H1 (cell line): ENCODE data around the gene ARPP19. TPM values are rescaled to one million over a fixed set of nuclear protein-coding genes. Genes with fewer than 3 reads are reported as not detected.

ENCODE experiments used
- CTCF ChIA-PET: fragments of 300-600 bp; sonication (Branson Sonifier 250); formaldehyde crosslinking; loops from one replicate; lab custom pipeline; 2021; ENCODE audit not compliant: partially characterized antibody; lab: Charles Lee
- POLR2A ChIA-PET: fragments of 300-600 bp; sonication (Branson Sonifier 250); formaldehyde crosslinking; loops from one replicate; lab custom pipeline; 2021; ENCODE audit warnings: inconsistent platforms; ENCODE audit not compliant: partially characterized antibody; lab: Charles Lee
- DNase-seq, 2 experiments: peaks; one replicate each; pipeline versions ENCODE4 v3.0.0 to v3.0.0-alpha.2; 2010 to 2022; ENCODE audit warnings: low spot score in 2 of 2, low read depth in 1 of 2, mixed read lengths in 1 of 2
- FAIRE-seq: peaks from 2 replicates; lab custom pipeline; 2011; peaks lifted over from hg19 to GRCh38; lab: Jason Lieb, UNC
- H2AFZ ChIP-seq: 2 replicates; pipeline ENCODE4 v1.8.1; 2012; ENCODE audit warnings: low read length, inconsistent platforms
- H2AK5ac ChIP-seq: 2 replicates; pipeline ENCODE4 v1.6.1; 2013; ENCODE audit warnings: low read depth, low read length
- H2BK120ac ChIP-seq: replicated peaks from 2 replicates; pipeline ENCODE3; 2013; ENCODE audit warnings: low read depth, low read length, inconsistent platforms
- H2BK12ac ChIP-seq: 2 replicates; pipeline ENCODE4 v1.6.1; 2013; ENCODE audit warnings: low read depth, low read length
- H2BK15ac ChIP-seq: 2 replicates; pipeline ENCODE4 v1.6.1; 2013; ENCODE audit warnings: low read length
- H2BK20ac ChIP-seq: 2 replicates; pipeline ENCODE4 v1.6.1; 2013; ENCODE audit warnings: low read length
- H2BK5ac ChIP-seq: 2 replicates; pipeline ENCODE4 v1.6.1; 2013; ENCODE audit warnings: low read depth, low read length
- H3K14ac ChIP-seq: 2 replicates; pipeline ENCODE4 v1.6.1; 2013; ENCODE audit warnings: inconsistent platforms; ENCODE audit not compliant: insufficient read length
- H3K18ac ChIP-seq: 2 replicates; pipeline ENCODE4 v1.6.1; 2013; ENCODE audit warnings: low read length; ENCODE audit errors: extremely low read depth
- H3K23ac ChIP-seq: 2 replicates; pipeline ENCODE4 v1.6.1; 2013; ENCODE audit warnings: inconsistent platforms; ENCODE audit not compliant: insufficient read length
- H3K23me2 ChIP-seq: 2 replicates; pipeline ENCODE4 v1.6.1; 2013; ENCODE audit warnings: low read depth, low read length
- H3K27ac ChIP-seq: 2 replicates; pipeline ENCODE4 v1.6.1; 2011; ENCODE audit warnings: low read depth, low read length, inconsistent platforms
- H3K27me3 ChIP-seq, 4 experiments: replicated peaks in 1 of 4; 1 replicate in 1 of 4; 2 replicates in 3 of 4; pipeline versions ENCODE4 v1.6.1 to v1.8.1; 2011 to 2013; ENCODE audit warnings: low read length in 3 of 4, mild to moderate bottlenecking in 3 of 4, inconsistent platforms in 2 of 4, mixed read lengths in 2 of 4, moderate library complexity in 1 of 4; ENCODE audit not compliant: control insufficient read depth in 3 of 4, insufficient read depth in 3 of 4; ENCODE audit errors: extremely low read depth in 1 of 4
- H3K36me3 ChIP-seq, 4 experiments: 2 replicates each; pipeline versions ENCODE4 v1.6.1 to v1.8.1; 2011 to 2013; ENCODE audit warnings: mild to moderate bottlenecking in 4 of 4, low read length in 3 of 4, moderate library complexity in 2 of 4, control low read depth in 1 of 4, inconsistent platforms in 1 of 4; ENCODE audit not compliant: insufficient read depth in 4 of 4, control insufficient read depth in 2 of 4
- H3K4ac ChIP-seq: replicated peaks from 2 replicates; pipeline ENCODE3; 2013; ENCODE audit warnings: low read length, low read depth, mixed read lengths, inconsistent platforms; ENCODE audit not compliant: insufficient read length
- H3K4me1 ChIP-seq, 4 experiments: replicated peaks in 1 of 4; 1 replicate in 1 of 4; 2 replicates in 3 of 4; pipeline versions ENCODE4 v1.6.1 to v1.8.1; 2011 to 2013; ENCODE audit warnings: low read length in 3 of 4, inconsistent platforms in 2 of 4, mixed read lengths in 1 of 4; ENCODE audit not compliant: insufficient read depth in 4 of 4, control insufficient read depth in 3 of 4
- H3K4me2 ChIP-seq, 2 experiments: 2 replicates each; pipeline versions ENCODE4 v1.6.1 to v1.8.1; 2011 to 2013; ENCODE audit warnings: low read depth in 2 of 2, low read length in 2 of 2, control low read depth in 1 of 2, inconsistent platforms in 1 of 2, mild to moderate bottlenecking in 1 of 2; ENCODE audit not compliant: insufficient read depth in 1 of 2
- H3K4me3 ChIP-seq, 4 experiments: fragments of 200-600, 300-600 bp in 1 of 4; sonication (generic), shearing (Covaris generic), sonication (Bioruptor Twin) in 1 of 4; 2 replicates each; pipeline versions ENCODE4 v1.5.1 to v1.8.1; 2011 to 2016; ENCODE audit warnings: low read length in 4 of 4, low read depth in 3 of 4, control low read depth in 2 of 4, inconsistent platforms in 2 of 4, mild to moderate bottlenecking in 2 of 4, mixed read lengths in 1 of 4, moderate library complexity in 1 of 4; ENCODE audit not compliant: insufficient read depth in 2 of 4; ENCODE audit errors: extremely low read depth in 1 of 4
- H3K56ac ChIP-seq: replicated peaks from 2 replicates; pipeline ENCODE3; 2013; ENCODE audit warnings: low read depth, mild to moderate bottlenecking, mixed read lengths, low read length, inconsistent platforms; ENCODE audit not compliant: insufficient read length
- H3K79me1 ChIP-seq: 2 replicates; pipeline ENCODE4 v1.6.1; 2013; ENCODE audit warnings: low read depth, low read length, control low read depth
- H3K79me2 ChIP-seq, 2 experiments: 2 replicates each; pipeline versions ENCODE4 v1.6.1 to v1.8.1; 2012 to 2013; ENCODE audit warnings: low read length in 2 of 2, mild to moderate bottlenecking in 2 of 2, inconsistent platforms in 1 of 2; ENCODE audit not compliant: insufficient read depth in 2 of 2, control insufficient read depth in 1 of 2
- H3K9ac ChIP-seq, 4 experiments: replicated peaks in 1 of 4; 1 replicate in 1 of 4; 2 replicates in 3 of 4; pipeline versions ENCODE4 v1.6.1 to v1.8.1; 2011 to 2013; ENCODE audit warnings: low read depth in 3 of 4, low read length in 3 of 4, control low read depth in 2 of 4, mild to moderate bottlenecking in 2 of 4, moderate library complexity in 2 of 4, inconsistent platforms in 1 of 4; ENCODE audit errors: extremely low read depth in 1 of 4
- H3K9me3 ChIP-seq, 2 experiments: 2 replicates each; pipeline versions ENCODE4 v1.6.1 to v1.8.1; 2012 to 2013; ENCODE audit warnings: mild to moderate bottlenecking in 2 of 2, moderate library complexity in 2 of 2, control low read depth in 1 of 2, inconsistent platforms in 1 of 2, low read depth in 1 of 2, low read length in 1 of 2, mixed read lengths in 1 of 2; ENCODE audit not compliant: insufficient read depth in 2 of 2
- H4K20me1 ChIP-seq, 2 experiments: replicated peaks in 1 of 2; 2 replicates each; pipeline versions ENCODE3 to v1.8.1; 2011 to 2013; ENCODE audit warnings: inconsistent platforms in 2 of 2, low read length in 2 of 2, mild to moderate bottlenecking in 1 of 2; ENCODE audit not compliant: insufficient read depth in 2 of 2, control insufficient read depth in 1 of 2
- H4K5ac ChIP-seq: 2 replicates; pipeline ENCODE4 v1.6.1; 2013; ENCODE audit warnings: low read length, low read depth, mixed read lengths, inconsistent platforms; ENCODE audit not compliant: insufficient read length
- H4K8ac ChIP-seq: 2 replicates; pipeline ENCODE4 v1.8.0; 2013; ENCODE audit warnings: mild to moderate bottlenecking, moderate library complexity, low read length, inconsistent platforms; ENCODE audit not compliant: insufficient read depth; ENCODE audit errors: extremely low read depth
- H4K91ac ChIP-seq: replicated peaks from 2 replicates; pipeline ENCODE3; 2013; ENCODE audit warnings: low read length, mixed read lengths, inconsistent platforms; ENCODE audit not compliant: insufficient read length
- FOSL1 ChIP-seq: IDR thresholded peaks from 2 replicates; pipeline ENCODE4 v1.6.1; 2011; ENCODE audit warnings: mild to moderate bottlenecking, low read depth, low read length, moderate library complexity; ENCODE audit not compliant: insufficient read depth
- TCF12 ChIP-seq: IDR thresholded peaks from 2 replicates; pipeline ENCODE4 v1.6.1; 2011; ENCODE audit warnings: low read depth, mild to moderate bottlenecking, low read length
- WGBS, 2 experiments: shearing (Covaris generic) in 1 of 2; methylation state at CpG; one replicate each; pipeline versions ENCODE4 v1.1.6 to v1.1.7; 2013 to 2015; ENCODE audit warnings: low lambda C conversion rate in 2 of 2, mixed read lengths in 2 of 2, inconsistent platforms in 1 of 2, low coverage in 1 of 2, missing lambda C conversion rate in 1 of 2; ENCODE audit not compliant: insufficient replicate concordance in 2 of 2, insufficient coverage in 1 of 2, insufficient read length in 1 of 2; ENCODE audit errors: extremely low coverage in 1 of 2, missing lambda C conversion rate in 1 of 2; 5-methylcytosine and 5-hydroxymethylcytosine counted together
- polyA plus RNA-seq, 7 experiments: library from polyadenylated mRNA; depleted of rRNA in 3 of 7; stranded (reverse) in 5 of 7; unstranded in 2 of 7; fragments of >200 nt in 5 of 7; fragments of 200-250 nt in 2 of 7; gene quantifications; 1 replicate in 5 of 7; 2 replicates in 1 of 7; 4 replicates in 1 of 7; pipeline versions ENCODE4 v1.2.1 to v1.2.3, GENCODE V29; 2011 to 2013; ENCODE audit warnings: missing spikeins in 2 of 7, mixed read lengths in 2 of 7
- total RNA-seq: library from RNA; stranded (reverse); fragmentation: NEBNext Ultra II Directional; extraction: Animal tissue kit (Norgen Biotek cat#: 25700); gene quantifications from 2 replicates; pipeline ENCODE4 v1.2.1, GENCODE V29; 2021

Gene ARPP19
- total and polyA plus RNA-seq, 2 of the 8 experiments (the other 6 are each of a cell fraction or from before 2014, with no cell fraction given): 81.9 to 274 TPM

DNA sequence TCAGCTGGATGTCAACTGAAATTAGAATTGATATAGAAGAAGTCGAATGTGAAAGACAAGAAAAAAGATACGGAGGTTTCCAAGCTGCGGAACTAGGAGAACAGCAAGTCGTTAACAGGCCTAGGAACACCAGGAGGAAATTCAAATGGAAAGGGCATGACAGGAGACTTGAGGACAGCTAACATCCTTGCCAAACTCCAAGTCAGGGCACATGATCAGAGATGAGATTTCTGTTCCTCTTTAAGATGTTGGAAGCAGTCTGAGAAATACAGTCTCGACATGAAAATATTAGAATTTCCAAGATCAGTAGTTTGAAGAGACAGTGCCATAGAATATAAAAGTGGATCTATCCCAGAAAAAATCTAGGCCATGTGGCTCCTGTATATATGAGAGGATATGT, 45.2 kb downstream of the ARPP19 start:
- Histone ChIP-seq H3K27ac (no peak overlapping the region), H3K23me2 (peaks cover 4% of the 10 kb centered on the region; the same call in 1 of the 2 replicates), H3K14ac (no peak overlapping the region), H3K9me3 (no peaks in the 10 kb centered on the region), H2BK120ac (no peak overlapping the region), H3K4me3 (no peak overlapping the region), H2BK12ac (no peak overlapping the region), H4K5ac (no peak overlapping the region), H2AK5ac (no peak overlapping the region), H3K18ac (no peak overlapping the region), H2BK20ac (no peak overlapping the region), H2AFZ (no peak overlapping the region), H2BK15ac (no peak overlapping the region), H3K9ac (no peak overlapping the region), H2BK5ac (no peak overlapping the region), H3K23ac (no peak overlapping the region), H4K8ac (no peak overlapping the region), H3K4ac (no peak overlapping the region), H3K27me3 (peaks cover 0 to 7% (median 4%) of the 10 kb centered on the region in 4 experiments; a peak in 4 of 7 replicates), H3K79me1 (no peaks in the 10 kb centered on the region; the same call in 1 of the 2 replicates), H4K20me1 (peaks cover 0 to 2% of the 10 kb centered on the region in 2 experiments), H3K36me3 (no peaks in the 10 kb centered on the region), H4K91ac (no peak overlapping the region), H3K4me2 (no peak overlapping the region), H3K79me2 (peaks cover 4 to 52% of the 10 kb centered on the region in 2 experiments; a peak in 3 of 4 replicates), H3K4me1 (peaks cover 0 to 4% (median 3%) of the 10 kb centered on the region in 4 experiments; a peak in 4 of 7 replicates), H3K56ac (no peak overlapping the region)
- TF ChIP-seq TCF12: no peak
- no peak for TF ChIP-seq FOSL1
- POLR2A ChIA-PET: interaction anchor here (1.0 kb wide), 1 partner anchor 214 kb away, joined by 3 read pairs; no protein-coding TSS in a partner anchor
- whole genome bisulfite sequencing, 2 experiments: 61% methylated on average over 5 of the region's 5 CpGs; no CpG with 5 or more reads in 1 of the 2 experiments
- CTCF ChIA-PET: interaction anchor here (1.0 to 1.9 kb wide), 4 partner anchors 11 to 296 kb away, joined by 3 to 6 read pairs (median 4); no protein-coding TSS in a partner anchor
- no peak for DNase-seq
- no peak for FAIRE-seq
